ENCODE measurements around the gene PPM1D.

DNA sequence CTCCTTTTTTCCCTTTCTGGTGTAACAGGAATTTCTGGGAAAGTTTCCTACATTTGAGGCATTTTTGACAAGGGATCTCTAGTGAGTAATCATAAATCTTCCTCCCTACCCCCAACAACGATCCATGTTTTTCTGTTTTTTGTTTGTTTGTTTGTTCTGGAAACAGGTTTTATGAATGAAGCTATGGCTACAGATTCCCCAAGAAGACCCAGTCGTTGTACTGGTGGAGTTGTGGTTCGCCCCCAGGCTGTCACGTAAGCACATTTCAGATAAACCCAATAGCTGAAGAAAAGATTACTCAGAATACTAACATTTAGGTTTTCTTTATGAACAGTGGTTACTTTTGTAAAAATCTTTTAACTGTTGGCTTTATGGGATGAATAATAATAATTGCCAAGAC lies 79.3 kb downstream of the PPM1D start:
- TF ChIP-seq, protein P1, sequence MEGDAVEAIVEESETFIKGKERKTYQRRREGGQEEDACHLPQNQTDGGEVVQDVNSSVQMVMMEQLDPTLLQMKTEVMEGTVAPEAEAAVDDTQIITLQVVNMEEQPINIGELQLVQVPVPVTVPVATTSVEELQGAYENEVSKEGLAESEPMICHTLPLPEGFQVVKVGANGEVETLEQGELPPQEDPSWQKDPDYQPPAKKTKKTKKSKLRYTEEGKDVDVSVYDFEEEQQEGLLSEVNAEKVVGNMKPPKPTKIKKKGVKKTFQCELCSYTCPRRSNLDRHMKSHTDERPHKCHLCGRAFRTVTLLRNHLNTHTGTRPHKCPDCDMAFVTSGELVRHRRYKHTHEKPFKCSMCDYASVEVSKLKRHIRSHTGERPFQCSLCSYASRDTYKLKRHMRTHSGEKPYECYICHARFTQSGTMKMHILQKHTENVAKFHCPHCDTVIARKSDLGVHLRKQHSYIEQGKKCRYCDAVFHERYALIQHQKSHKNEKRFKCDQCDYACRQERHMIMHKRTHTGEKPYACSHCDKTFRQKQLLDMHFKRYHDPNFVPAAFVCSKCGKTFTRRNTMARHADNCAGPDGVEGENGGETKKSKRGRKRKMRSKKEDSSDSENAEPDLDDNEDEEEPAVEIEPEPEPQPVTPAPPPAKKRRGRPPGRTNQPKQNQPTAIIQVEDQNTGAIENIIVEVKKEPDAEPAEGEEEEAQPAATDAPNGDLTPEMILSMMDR (IDR thresholded peaks at IDR 0.05) = no peak
- TF ChIP-seq POLR2A (IDR thresholded peaks at IDR 0.05) (no peak), EP300 (IDR thresholded peaks at IDR 0.05) (no peak), POLR2AphosphoS5 (IDR thresholded peaks at IDR 0.05) (no peak)

Measured in suprapubic skin (tissue), 4 donors.